Uterus (tissue), 4 donors: ENCODE measurements around the gene COX7B. TPM values are rescaled to one million over a fixed set of nuclear protein-coding genes. Genes with fewer than 3 reads are reported as not detected.

Experiments
- DNase-seq, 2 donors: peaks; one replicate each; pipeline ENCODE4 v3.0.0-alpha.2; 2019 to 2020
- H3K27ac ChIP-seq, 2 donors: fragments of 200-600 bp; sonication (generic); 1 replicate in 1 of 2; 2 replicates in 1 of 2; pipeline ENCODE4 v1.5.1; 2016 to 2018
- H3K27me3 ChIP-seq, 2 donors: fragments of 200-600 bp; sonication (generic); one replicate each; pipeline ENCODE4 v1.5.1; 2018 to 2019; ENCODE audit warnings: control low read depth in 1 of 2
- H3K36me3 ChIP-seq, 2 donors: fragments of 200-600 bp; sonication (generic); one replicate each; pipeline ENCODE4 v1.5.1; 2019; ENCODE audit warnings: control low read depth in 1 of 2
- H3K4me1 ChIP-seq, 2 donors: fragments of 200-600 bp; sonication (generic); one replicate each; pipeline ENCODE4 v1.5.1; 2018 to 2019; ENCODE audit warnings: control low read depth in 1 of 2
- H3K4me3 ChIP-seq, 2 donors: fragments of 200-600 bp; sonication (generic); 1 replicate in 1 of 2; 2 replicates in 1 of 2; pipeline ENCODE4 v1.5.1; 2018 to 2019; ENCODE audit warnings: mild to moderate bottlenecking in 1 of 2
- H3K9me3 ChIP-seq, 2 donors: fragments of 200-600 bp; sonication (generic); one replicate each; pipeline ENCODE4 v1.5.1; 2019; ENCODE audit warnings: control low read depth in 1 of 2
- POLR2A ChIP-seq, 2 donors: fragments of 450-650 bp; IDR thresholded peaks; one replicate each; pipeline ENCODE4 v1.6.1; 2016; ENCODE audit warnings: antibody characterized with exemption in 2 of 2, mild to moderate bottlenecking in 1 of 2, moderate library complexity in 1 of 2
- intact Hi-C: fragments of 100-400 bp; cut with DNase I; formaldehyde crosslinking; loops from one replicate; pipeline ENCODE4 v1.15.1; 2023; ENCODE audit warnings: low total_unique reads
- small RNA-seq: library from RNA; depleted of rRNA; stranded (forward); fragments of <200 nt; gene quantifications from one replicate; pipeline ENCODE3, GENCODE V24; 2016
- total RNA-seq, 4 donors: library from RNA; depleted of rRNA in 3 of 4; stranded (reverse); fragments of >200 nt in 3 of 4; gene quantifications; one replicate each; pipeline versions ENCODE4 v1.1.0 to v1.2.4, GENCODE V29; 2014 to 2023
- TF ChIP-seq, protein P1 (sequence below), 4 experiments: fragments of 200-600 bp in 2 of 4; fragments of 450-650 bp in 2 of 4; sonication (generic) in 2 of 4; IDR thresholded peaks; one replicate each; pipeline ENCODE4 v1.5.1; 2016 to 2019; ENCODE audit warnings: antibody characterized with exemption in 4 of 4, mild to moderate bottlenecking in 2 of 4, moderate library complexity in 1 of 4
- donor health status: DM: yes; HTN: yes; CAD: no.

The COX7B gene
- total RNA-seq, 4 donors from 2014 or later, result 182 to 801 (median 415) TPM

DNA sequence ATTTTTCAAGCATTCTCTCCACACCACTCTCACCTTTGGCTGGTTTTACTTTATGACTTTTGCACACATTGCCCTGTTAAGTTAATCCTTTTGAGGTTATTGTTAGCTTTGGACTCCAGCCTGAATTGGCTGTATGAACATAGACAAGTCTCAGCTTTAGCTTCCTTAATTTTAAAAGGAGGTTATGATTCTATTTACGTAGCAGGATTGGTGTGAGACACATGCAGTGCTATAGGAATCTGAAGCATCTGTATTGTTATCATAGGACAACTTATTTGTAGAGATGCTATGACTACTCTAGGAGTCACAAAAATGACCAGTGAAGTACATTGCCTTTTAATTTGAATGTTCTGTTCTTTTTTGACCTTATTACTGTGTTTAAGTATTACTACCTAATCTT, 54.4 kb downstream of the COX7B start:
- intact Hi-C loops, result no loop called here
- no peak overlapping the region for H3K27ac ChIP-seq
- H3K4me3 ChIP-seq, result no peak overlapping the region
- no peaks in the 10 kb centered on the region for H3K27me3 ChIP-seq
- no peaks in the 10 kb centered on the region for H3K36me3 ChIP-seq
- TF ChIP-seq, protein P1, sequence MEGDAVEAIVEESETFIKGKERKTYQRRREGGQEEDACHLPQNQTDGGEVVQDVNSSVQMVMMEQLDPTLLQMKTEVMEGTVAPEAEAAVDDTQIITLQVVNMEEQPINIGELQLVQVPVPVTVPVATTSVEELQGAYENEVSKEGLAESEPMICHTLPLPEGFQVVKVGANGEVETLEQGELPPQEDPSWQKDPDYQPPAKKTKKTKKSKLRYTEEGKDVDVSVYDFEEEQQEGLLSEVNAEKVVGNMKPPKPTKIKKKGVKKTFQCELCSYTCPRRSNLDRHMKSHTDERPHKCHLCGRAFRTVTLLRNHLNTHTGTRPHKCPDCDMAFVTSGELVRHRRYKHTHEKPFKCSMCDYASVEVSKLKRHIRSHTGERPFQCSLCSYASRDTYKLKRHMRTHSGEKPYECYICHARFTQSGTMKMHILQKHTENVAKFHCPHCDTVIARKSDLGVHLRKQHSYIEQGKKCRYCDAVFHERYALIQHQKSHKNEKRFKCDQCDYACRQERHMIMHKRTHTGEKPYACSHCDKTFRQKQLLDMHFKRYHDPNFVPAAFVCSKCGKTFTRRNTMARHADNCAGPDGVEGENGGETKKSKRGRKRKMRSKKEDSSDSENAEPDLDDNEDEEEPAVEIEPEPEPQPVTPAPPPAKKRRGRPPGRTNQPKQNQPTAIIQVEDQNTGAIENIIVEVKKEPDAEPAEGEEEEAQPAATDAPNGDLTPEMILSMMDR (IDR thresholded peaks at IDR 0.05), result no peak
- TF ChIP-seq POLR2A (IDR thresholded peaks at IDR 0.05), result no peak
- H3K9me3 ChIP-seq, result no peaks in the 10 kb centered on the region
- DNase-seq, result no peak
- no peaks in the 10 kb centered on the region for H3K4me1 ChIP-seq

Small RNAs within 50 kb of the gene (small RNA-seq; reads per million reads assigned to genes)
- gene RN7SL460P, result not detected

Other genes with a start within 250 kb of the COX7B start
- gene ATRX, start 113.3 kb upstream of the COX7B start, total RNA-seq, result 100 to 1,000 TPM in 2 of 4 donors, 10 to 100 TPM in 2; 22.8 to 249 (median 112) TPM
- 100 to 1,000 TPM in 1 of 4 donors, 10 to 100 TPM in 3; 33.6 to 122 (median 48.6) TPM for gene MAGT1, start 4.0 kb upstream of the COX7B start, total RNA-seq
- 10 to 100 TPM in 2 of 4 donors, 1 to 10 TPM in 2; 4.9 to 26.5 (median 12.8) TPM for gene ATP7A, start 11.2 kb downstream of the COX7B start, total RNA-seq
- not detected for gene PGAM4, start 70.2 kb downstream of the COX7B start, total RNA-seq
- gene PGK1, start 204.8 kb downstream of the COX7B start, total RNA-seq, result 100 to 1,000 TPM in 3 of 4 donors, 10 to 100 TPM in 1; 84.5 to 151 (median 132) TPM
- gene TAF9B, start 240.2 kb downstream of the COX7B start, total RNA-seq, result 10 to 100 TPM; 10.2 to 44.2 (median 32.2) TPM